HG02840 (cell line): ENCODE measurements around the gene SNX10.
A peak's percentile ranks its signal among the peaks of the same experiment; 100 is the strongest.

Experiments used
- ATAC-seq: cut with Tn5 transposase; IDR thresholded peaks from one replicate; pipeline ENCODE4 v1.9.1; 2021; ENCODE audit warnings: mild to moderate bottlenecking, moderate library complexity, moderate number of reproducible peaks; ENCODE audit not compliant: unreplicated experiment, low FRiP score

The SNX10 gene

GRCh38 chr7:26295586-26295985 lies 3.9 kb downstream of the SNX10 start:
- ATAC-seq = no peak

- no peak for ATAC-seq
Measured at GRCh38 chr7:26298472-26299058, 6.9 kb downstream of the SNX10 start.

- ATAC-seq = peak; percentile 55
Measured at GRCh38 chr7:26305090-26305868, 13.6 kb downstream of the SNX10 start.

- ATAC-seq = no peak
Measured at GRCh38 chr7:26305869-26306665, 14.4 kb downstream of the SNX10 start.

GRCh38 chr7:26306790-26307189 lies 15.1 kb downstream of the SNX10 start:
- no peak for ATAC-seq

- no peak for ATAC-seq
Measured at GRCh38 chr7:26307226-26307625, 15.6 kb downstream of the SNX10 start.

GRCh38 chr7:26307791-26308190 lies 16.1 kb downstream of the SNX10 start:
- no peak for ATAC-seq

- ATAC-seq = no peak
Measured at GRCh38 chr7:26308551-26308950, 16.9 kb downstream of the SNX10 start.

GRCh38 chr7:26309089-26309488 lies 17.4 kb downstream of the SNX10 start:
- ATAC-seq = no peak

GRCh38 chr7:26311798-26312197 lies 20.1 kb downstream of the SNX10 start:
- no peak for ATAC-seq

GRCh38 chr7:26317211-26317610 lies 25.5 kb downstream of the SNX10 start:
- ATAC-seq = no peak

GRCh38 chr7:26318921-26319320 lies 27.3 kb downstream of the SNX10 start:
- no peak for ATAC-seq

GRCh38 chr7:26319636-26320035 lies 28.0 kb downstream of the SNX10 start:
- ATAC-seq = no peak

- no peak for ATAC-seq
Measured at GRCh38 chr7:26320878-26321277, 29.2 kb downstream of the SNX10 start.

GRCh38 chr7:26321435-26321834 lies 29.8 kb downstream of the SNX10 start:
- no peak for ATAC-seq

GRCh38 chr7:26326211-26326610 lies 34.5 kb downstream of the SNX10 start:
- no peak for ATAC-seq

- ATAC-seq = no peak
Measured at GRCh38 chr7:26328498-26329390, 37.1 kb downstream of the SNX10 start.

GRCh38 chr7:26329520-26330255 lies 38.0 kb downstream of the SNX10 start:
- ATAC-seq = no peak

GRCh38 chr7:26331113-26331512 lies 39.5 kb downstream of the SNX10 start:
- ATAC-seq = no peak

- ATAC-seq = no peak
Measured at GRCh38 chr7:26331789-26332188, 40.1 kb downstream of the SNX10 start.
